ENCODE measurements around the gene OTULIN.
A peak's percentile ranks its signal among the peaks of the same experiment; 100 is the strongest.

Gene OTULIN

GRCh38 chr5:14681236-14681752, 16.8 kb downstream of the OTULIN start:
- peaks cover 66% of the 10 kb centered on the region; the same call in 1 of the 2 replicates for H3K36me3 ChIP-seq (ENCODE audit: insufficient read depth, low read length)

GRCh38 chr5:14683906-14684455, 19.5 kb downstream of the OTULIN start:
- no peak overlapping the region; the same call in 1 of the 2 replicates for H3K9ac ChIP-seq (ENCODE audit: low read length)
- H3K27me3 ChIP-seq (ENCODE audit: insufficient read depth, low read length): no peaks in the 10 kb centered on the region
- H2AFZ ChIP-seq (ENCODE audit: low read length): no peak overlapping the region
- H3K27ac ChIP-seq (ENCODE audit: low read depth, low read length, poor library complexity, severe bottlenecking): peak overlapping the region; percentile 22
- H3K4me1 ChIP-seq (ENCODE audit: insufficient read depth, low read length, severe bottlenecking): peaks cover 12% of the 10 kb centered on the region
- H3K79me2 ChIP-seq (ENCODE audit: insufficient read depth, low read length): no peaks in the 10 kb centered on the region
- H3K36me3 ChIP-seq (ENCODE audit: insufficient read depth, low read length): peaks cover 80% of the 10 kb centered on the region
- H3K4me2 ChIP-seq (ENCODE audit: low read length): no peak overlapping the region
- H3K9me3 ChIP-seq (ENCODE audit: low read length): no peaks in the 10 kb centered on the region
- no peaks in the 10 kb centered on the region for H4K20me1 ChIP-seq (ENCODE audit: insufficient read depth, low read length)
- no peaks in the 10 kb centered on the region for H3K9me2 ChIP-seq (ENCODE audit: low read depth, low read length)
- no peak for TF ChIP-seq EZH2 (IDR thresholded peaks at IDR 0.05; ENCODE audit: borderline replicate concordance, low read length)
- TF ChIP-seq, protein P1, sequence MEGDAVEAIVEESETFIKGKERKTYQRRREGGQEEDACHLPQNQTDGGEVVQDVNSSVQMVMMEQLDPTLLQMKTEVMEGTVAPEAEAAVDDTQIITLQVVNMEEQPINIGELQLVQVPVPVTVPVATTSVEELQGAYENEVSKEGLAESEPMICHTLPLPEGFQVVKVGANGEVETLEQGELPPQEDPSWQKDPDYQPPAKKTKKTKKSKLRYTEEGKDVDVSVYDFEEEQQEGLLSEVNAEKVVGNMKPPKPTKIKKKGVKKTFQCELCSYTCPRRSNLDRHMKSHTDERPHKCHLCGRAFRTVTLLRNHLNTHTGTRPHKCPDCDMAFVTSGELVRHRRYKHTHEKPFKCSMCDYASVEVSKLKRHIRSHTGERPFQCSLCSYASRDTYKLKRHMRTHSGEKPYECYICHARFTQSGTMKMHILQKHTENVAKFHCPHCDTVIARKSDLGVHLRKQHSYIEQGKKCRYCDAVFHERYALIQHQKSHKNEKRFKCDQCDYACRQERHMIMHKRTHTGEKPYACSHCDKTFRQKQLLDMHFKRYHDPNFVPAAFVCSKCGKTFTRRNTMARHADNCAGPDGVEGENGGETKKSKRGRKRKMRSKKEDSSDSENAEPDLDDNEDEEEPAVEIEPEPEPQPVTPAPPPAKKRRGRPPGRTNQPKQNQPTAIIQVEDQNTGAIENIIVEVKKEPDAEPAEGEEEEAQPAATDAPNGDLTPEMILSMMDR (IDR thresholded peaks at IDR 0.05; ENCODE audit: low read length): no peak
- H3F3A ChIP-seq (ENCODE audit: insufficient read depth, low read length): no peaks in the 10 kb centered on the region
- H3K4me3 ChIP-seq (ENCODE audit: low read depth, low read length, poor library complexity, severe bottlenecking): no peak overlapping the region

More at GRCh38 chr5:14681236-14681752, 16.8 kb downstream of the OTULIN start:
- no peak overlapping the region for H3K4me3 ChIP-seq (ENCODE audit: low read depth, low read length, poor library complexity, severe bottlenecking)
- H3K9me2 ChIP-seq (ENCODE audit: low read depth, low read length): no peaks in the 10 kb centered on the region
- TF ChIP-seq, protein P1 (IDR thresholded peaks at IDR 0.05; ENCODE audit: low read length): no peak
- no peak for TF ChIP-seq EZH2 (IDR thresholded peaks at IDR 0.05; ENCODE audit: borderline replicate concordance, low read length)
- H2AFZ ChIP-seq (ENCODE audit: low read length): no peak overlapping the region
- H3K4me2 ChIP-seq (ENCODE audit: low read length): no peak overlapping the region
- H3K27me3 ChIP-seq (ENCODE audit: insufficient read depth, low read length): no peaks in the 10 kb centered on the region
- 0 out of 2 replicates have a peak, but pooled peaks cover 3% of the 10 kb centered on the region for H3K79me2 ChIP-seq (ENCODE audit: insufficient read depth, low read length)
- H3K9ac ChIP-seq (ENCODE audit: low read length): no peak overlapping the region
- no peaks in the 10 kb centered on the region for H3F3A ChIP-seq (ENCODE audit: insufficient read depth, low read length)
- H3K27ac ChIP-seq (ENCODE audit: low read depth, low read length, poor library complexity, severe bottlenecking): no peak overlapping the region
- no peaks in the 10 kb centered on the region for H4K20me1 ChIP-seq (ENCODE audit: insufficient read depth, low read length)
- no peaks in the 10 kb centered on the region for H3K9me3 ChIP-seq (ENCODE audit: low read length)
- H3K4me1 ChIP-seq (ENCODE audit: insufficient read depth, low read length, severe bottlenecking): peaks cover 16% of the 10 kb centered on the region

DNA sequence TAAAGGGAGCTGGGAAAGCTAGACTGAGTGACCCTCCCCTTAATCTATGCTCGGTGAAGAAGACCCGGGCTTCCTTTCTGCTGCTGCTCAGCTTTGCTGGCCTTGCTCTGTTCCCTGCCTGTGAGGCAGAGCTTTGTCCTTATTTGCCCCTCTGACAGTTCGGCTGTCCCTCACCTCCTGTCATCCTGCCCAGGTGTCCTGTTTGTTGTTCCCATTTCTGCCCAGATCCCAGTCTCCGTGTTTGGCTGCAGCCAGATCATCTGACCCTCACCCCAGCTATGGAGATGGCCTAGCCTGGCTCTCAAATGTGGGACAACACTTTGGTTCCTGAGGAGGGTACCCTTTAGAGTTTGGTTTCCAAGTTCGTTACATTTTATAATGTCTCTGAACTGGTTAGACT, 20.2 kb downstream of the OTULIN start:
- no peaks in the 10 kb centered on the region for H3K27me3 ChIP-seq (ENCODE audit: insufficient read depth, low read length)
- H3K9ac ChIP-seq (ENCODE audit: low read length): no peak overlapping the region
- H3K27ac ChIP-seq (ENCODE audit: low read depth, low read length, poor library complexity, severe bottlenecking): peak overlapping the region; percentile 22
- no peaks in the 10 kb centered on the region for H4K20me1 ChIP-seq (ENCODE audit: insufficient read depth, low read length)
- H3F3A ChIP-seq (ENCODE audit: insufficient read depth, low read length): no peaks in the 10 kb centered on the region
- TF ChIP-seq, protein P1 (IDR thresholded peaks at IDR 0.05; ENCODE audit: low read length): no peak
- TF ChIP-seq EZH2 (IDR thresholded peaks at IDR 0.05; ENCODE audit: borderline replicate concordance, low read length): no peak
- no peaks in the 10 kb centered on the region for H3K79me2 ChIP-seq (ENCODE audit: insufficient read depth, low read length)
- no peak overlapping the region for H3K4me2 ChIP-seq (ENCODE audit: low read length)
- H3K4me3 ChIP-seq (ENCODE audit: low read depth, low read length, poor library complexity, severe bottlenecking): no peak overlapping the region
- no peak overlapping the region for H2AFZ ChIP-seq (ENCODE audit: low read length)
- no peaks in the 10 kb centered on the region for H3K9me3 ChIP-seq (ENCODE audit: low read length)
- peaks cover 12% of the 10 kb centered on the region for H3K4me1 ChIP-seq (ENCODE audit: insufficient read depth, low read length, severe bottlenecking)
- H3K36me3 ChIP-seq (ENCODE audit: insufficient read depth, low read length): peaks cover 84% of the 10 kb centered on the region
- H3K9me2 ChIP-seq (ENCODE audit: low read depth, low read length): no peaks in the 10 kb centered on the region
